NCI-H187 treated with DMSO at 0.1 percent for 48 hours (cell line): Measurements from ENCODE around the gene SH3TC2.

Experiments used
- DNase-seq: peaks from one replicate; lab custom pipeline; 2025; lab: John Stamatoyannopoulos, UW

The SH3TC2 gene

GRCh38 chr5:149060325-149060724, 2.5 kb downstream of the SH3TC2 start:
- no peak for DNase-seq

GRCh38 chr5:149056616-149057165, 6.2 kb downstream of the SH3TC2 start:
- DNase-seq, result no peak

GRCh38 chr5:149054416-149054815, 8.4 kb downstream of the SH3TC2 start:
- no peak for DNase-seq

DNA sequence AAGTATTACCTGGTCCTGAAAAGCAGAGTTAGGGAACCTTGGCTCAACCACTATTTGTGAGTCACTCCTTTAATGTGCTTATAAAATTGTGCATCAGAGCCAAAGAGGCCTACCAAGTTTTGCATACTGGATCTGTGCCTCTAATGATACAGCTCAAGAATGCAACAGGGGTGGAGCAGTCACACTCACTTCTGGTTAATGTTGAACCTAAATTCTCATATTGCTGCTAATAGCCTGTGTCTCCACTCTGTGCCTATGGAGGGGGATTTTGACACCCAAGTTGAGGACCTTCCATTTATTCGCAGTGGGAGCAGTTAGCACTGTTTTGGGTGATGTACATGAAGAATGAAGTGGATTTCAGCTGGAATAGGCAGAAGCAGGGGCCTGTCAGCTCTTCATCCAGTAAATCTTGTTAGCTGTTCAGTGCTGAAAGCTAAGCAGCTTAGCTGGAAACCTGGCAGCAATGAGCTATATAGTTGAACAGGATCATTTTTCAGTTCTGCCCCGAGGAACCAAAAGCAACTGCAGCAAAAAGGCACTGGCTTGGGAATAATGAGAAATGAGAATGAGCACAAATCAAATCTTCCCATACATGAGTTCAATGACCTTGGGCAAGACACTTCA, 9.7 kb downstream of the SH3TC2 start:
- no peak for DNase-seq

DNA sequence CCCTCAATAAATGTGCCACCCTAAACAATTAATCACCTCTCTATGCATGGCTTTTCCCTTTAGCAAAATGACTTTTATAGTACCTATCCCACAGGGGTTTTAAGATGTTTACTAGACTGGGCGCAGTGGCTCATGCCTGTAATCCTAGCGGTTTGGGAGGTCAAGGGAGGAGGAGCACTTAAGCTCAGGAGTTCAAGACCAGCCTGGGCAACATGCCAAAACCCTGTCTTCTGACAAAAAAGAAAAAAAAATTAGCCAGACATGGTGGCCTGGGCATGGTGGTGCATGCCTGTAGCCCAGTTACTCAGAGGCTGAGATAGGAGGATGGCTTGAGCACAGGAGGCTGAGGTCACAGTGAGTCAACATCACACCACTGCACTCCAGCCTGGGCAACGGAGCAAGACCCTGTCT, 13.5 kb downstream of the SH3TC2 start:
- DNase-seq, result no peak

- DNase-seq, result no peak
Observed at GRCh38 chr5:149048811-149049210, 14.1 kb downstream of the SH3TC2 start.

- no peak for DNase-seq
Observed at GRCh38 chr5:149047462-149047861, 15.4 kb downstream of the SH3TC2 start.

GRCh38 chr5:149046196-149046829, 16.5 kb downstream of the SH3TC2 start:
- no peak for DNase-seq

DNA sequence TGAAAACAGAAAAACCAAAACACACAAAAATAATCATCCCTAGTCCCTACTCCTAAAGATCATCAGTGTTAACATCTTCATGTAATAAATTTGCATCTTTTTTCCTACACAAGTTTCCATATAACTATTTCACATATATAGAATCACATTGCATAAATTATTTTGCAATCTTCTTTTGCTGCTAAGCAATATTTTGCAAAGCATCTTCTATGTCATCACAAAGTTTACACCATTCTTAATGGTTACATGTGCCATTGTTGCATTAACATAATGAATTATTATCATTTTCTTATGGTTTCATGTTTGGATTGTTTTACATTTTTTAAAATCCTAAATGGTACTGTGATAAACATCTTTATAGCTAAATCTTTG, 17.8 kb downstream of the SH3TC2 start:
- no peak for DNase-seq

DNA sequence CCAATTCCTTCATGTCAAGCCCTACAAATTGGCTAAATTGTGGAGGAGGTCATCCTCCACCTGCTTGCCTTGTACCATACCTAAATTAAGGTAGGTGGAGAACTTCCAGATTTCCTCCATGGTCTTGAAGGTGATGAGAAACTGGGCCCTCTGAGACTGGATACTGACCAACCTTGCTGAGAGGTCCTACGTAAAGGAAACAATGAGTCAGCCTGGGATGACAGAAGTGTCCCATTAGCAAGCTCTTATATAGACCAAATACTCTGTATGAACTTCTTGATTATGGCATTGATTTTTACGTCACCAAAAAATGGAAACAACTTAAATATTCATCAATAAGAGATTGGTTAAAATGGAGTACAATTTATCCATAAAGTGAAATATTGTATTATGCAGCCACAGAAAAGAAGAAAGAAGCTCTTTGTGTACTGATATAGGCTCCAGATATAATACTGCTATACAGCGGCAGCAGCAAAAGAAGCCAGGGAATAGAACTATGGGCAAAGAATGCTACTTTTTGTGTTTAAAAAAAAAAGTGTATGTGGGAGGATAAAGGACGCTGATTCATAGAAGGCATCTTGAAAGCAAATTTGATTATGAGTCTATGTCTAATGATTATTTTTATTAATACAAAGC, 18.3 kb downstream of the SH3TC2 start:
- no peak for DNase-seq

DNA sequence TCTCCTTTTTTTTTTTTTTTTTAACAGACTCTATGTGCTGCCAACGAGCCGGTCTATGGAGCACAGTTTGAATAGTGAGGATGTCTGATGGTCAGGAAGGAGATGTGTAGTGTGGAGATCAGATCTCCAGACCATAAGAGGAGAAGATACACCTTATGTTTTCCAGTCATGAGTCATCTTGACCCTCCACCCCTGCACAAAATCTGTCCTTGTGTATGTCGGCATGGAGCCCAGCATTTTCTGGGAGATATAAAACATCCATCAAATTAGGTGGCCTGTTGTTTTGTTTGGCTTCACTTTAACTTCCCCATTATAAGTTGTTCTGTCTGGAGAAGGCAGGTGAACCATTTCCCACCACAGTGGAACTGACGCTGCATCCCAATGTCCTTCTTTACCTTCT, 19.2 kb downstream of the SH3TC2 start:
- DNase-seq, result no peak

- DNase-seq, result no peak
Observed at GRCh38 chr5:149042865-149043264, 20.0 kb downstream of the SH3TC2 start.

DNA sequence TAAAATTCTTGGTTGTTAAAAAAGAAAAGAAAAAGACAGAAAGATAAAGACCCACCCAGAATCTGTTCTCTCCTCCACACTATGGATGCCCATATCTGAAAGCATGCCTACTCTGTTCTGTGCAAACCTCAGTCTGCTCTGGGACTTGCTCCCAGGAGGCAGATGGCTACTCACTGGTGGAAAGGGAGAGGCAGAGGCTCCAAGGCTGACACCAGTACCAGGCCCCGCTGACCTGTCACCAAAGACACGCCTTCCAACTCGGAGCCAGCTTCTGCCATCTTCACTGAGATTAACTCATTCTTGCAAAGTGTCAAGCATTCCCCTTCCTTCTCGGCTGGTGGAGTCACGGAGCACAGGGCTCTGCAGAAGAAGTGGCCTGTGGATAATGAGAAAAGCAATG, 21.6 kb downstream of the SH3TC2 start:
- no peak for DNase-seq

GRCh38 chr5:149040421-149040820, 22.4 kb downstream of the SH3TC2 start:
- DNase-seq, result no peak

DNA sequence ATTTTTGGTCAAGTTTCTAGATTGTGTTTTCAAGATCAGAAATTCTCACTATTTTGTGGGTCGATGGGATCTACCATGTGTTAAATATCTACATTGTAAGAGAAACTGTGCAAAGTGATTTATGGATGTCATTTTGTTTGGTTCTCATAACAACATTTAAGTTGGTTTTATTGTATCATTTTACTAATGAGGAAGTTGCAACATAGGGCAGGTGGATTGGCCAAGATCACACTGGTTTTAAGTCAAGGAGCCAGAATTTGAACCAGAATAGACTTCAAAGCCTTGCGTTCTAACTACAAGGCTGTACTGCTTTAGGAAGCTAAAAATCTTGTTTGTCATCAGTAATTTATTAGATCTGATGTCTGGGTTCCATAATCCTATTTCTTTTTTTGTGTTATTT, 23.4 kb downstream of the SH3TC2 start:
- no peak for DNase-seq

- no peak for DNase-seq
Observed at GRCh38 chr5:149038336-149039080, 24.4 kb downstream of the SH3TC2 start.

GRCh38 chr5:149037817-149038216, 25.0 kb downstream of the SH3TC2 start:
- no peak for DNase-seq

DNA sequence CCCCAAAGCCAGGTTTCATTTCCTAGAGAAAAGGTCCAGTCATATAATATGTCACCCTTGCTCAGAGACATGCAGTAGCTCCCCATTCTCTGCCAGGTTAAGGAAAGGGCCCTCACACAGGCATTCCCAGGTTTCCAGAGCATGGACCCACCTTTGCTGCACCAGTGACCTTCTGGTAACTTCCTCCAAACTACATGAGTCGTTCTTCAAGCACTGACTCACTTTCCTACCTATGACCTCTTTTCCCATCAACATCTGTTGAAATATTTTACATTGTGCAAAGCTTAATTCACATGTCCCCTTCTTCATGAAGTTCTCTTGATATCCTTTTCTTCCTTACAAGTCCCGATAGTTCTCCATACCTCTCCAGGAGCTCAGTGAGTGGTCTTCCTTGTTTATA, 25.9 kb downstream of the SH3TC2 start:
- no peak for DNase-seq

GRCh38 chr5:149036168-149036567, 26.7 kb downstream of the SH3TC2 start:
- DNase-seq, result no peak

GRCh38 chr5:149035372-149035790, 27.5 kb downstream of the SH3TC2 start:
- DNase-seq, result peak; percentile 15

DNA sequence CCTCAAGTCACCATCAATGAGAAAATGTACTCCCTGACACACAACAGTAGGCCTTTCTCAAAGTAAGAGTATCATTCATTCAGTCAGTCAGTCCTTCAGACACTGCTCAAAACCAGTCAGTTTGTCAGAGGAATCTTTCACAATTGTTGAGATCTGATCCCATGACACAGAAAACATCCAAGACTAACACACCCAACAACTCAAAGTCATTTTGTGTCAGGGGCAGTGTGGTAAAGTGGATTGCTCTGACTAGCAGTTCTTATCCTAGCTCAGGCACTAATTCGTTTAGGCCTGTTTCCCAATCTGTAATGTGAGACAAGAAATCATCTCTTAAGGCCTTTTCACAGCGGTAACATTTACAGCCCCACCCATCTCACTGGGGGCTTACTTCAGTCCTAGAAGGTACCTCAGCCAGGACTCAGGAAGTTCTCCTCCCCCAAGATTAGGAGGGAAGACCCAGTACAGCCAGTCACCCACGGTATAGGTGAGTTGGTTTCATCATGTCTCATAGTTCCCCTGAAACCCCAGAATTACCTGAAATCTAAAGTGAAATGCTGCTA, 31.9 kb downstream of the SH3TC2 start:
- DNase-seq, result no peak

DNA sequence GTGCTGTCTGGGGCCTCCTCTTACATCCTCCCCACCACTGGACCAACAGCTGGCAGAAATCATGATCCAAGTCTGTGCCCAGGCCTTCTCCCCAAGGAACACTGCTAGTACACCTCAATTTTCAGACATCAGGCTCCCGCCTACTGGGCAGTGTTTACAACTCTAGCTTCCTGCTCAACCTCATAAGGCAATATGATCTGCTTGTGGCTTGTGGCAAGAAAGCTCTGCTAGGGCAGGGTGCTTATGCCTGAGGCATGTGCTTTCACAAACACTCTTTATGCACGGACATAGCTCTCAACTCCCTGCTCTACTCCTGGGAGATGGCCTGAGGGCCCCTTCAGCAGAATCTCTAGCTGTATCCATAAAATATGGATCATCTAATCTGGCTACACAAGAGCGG, 32.5 kb downstream of the SH3TC2 start:
- peak; percentile 25 for DNase-seq
